Mesenchymal stem cell (in vitro differentiated cells and primary cell): ENCODE results near the gene ARHGAP1.

ENCODE experiments used
- DNase-seq: peaks from one replicate; pipeline ENCODE4 v3.0.0-alpha.2; 2013
- H2AFZ ChIP-seq: one replicate; pipeline ENCODE4 v1.6.1; 2013; ENCODE audit warnings: low read depth, mild to moderate bottlenecking, control low read depth, inconsistent platforms, low read length, moderate library complexity
- H2AK5ac ChIP-seq: 2 replicates; pipeline ENCODE4 v1.6.1; 2013; ENCODE audit warnings: low read length, moderate library complexity, mild to moderate bottlenecking, inconsistent platforms; ENCODE audit not compliant: severe bottlenecking
- H2BK120ac ChIP-seq: one replicate; pipeline ENCODE4 v1.6.1; 2013; ENCODE audit warnings: low read depth, mild to moderate bottlenecking, inconsistent platforms, low read length, moderate library complexity
- H2BK12ac ChIP-seq, 2 experiments: one replicate each; pipeline ENCODE4 v1.6.1; 2013; ENCODE audit warnings: inconsistent platforms in 2 of 2, low read length in 2 of 2, mild to moderate bottlenecking in 2 of 2, moderate library complexity in 2 of 2, control low read depth in 1 of 2
- H2BK15ac ChIP-seq: one replicate; pipeline ENCODE4 v1.6.1; 2013; ENCODE audit warnings: mild to moderate bottlenecking, low read depth, inconsistent platforms; ENCODE audit not compliant: poor library complexity, severe bottlenecking
- H2BK5ac ChIP-seq: 2 replicates; pipeline ENCODE4 v1.6.1; 2013; ENCODE audit warnings: low read depth, mild to moderate bottlenecking, low read length, control low read depth, inconsistent platforms; ENCODE audit not compliant: poor library complexity, severe bottlenecking
- H3K14ac ChIP-seq, 2 experiments: one replicate each; pipeline ENCODE4 v1.6.1; 2013; ENCODE audit warnings: inconsistent platforms in 2 of 2, low read length in 2 of 2, control low read depth in 1 of 2, mild to moderate bottlenecking in 1 of 2, moderate library complexity in 1 of 2
- H3K18ac ChIP-seq, 2 experiments: one replicate each; pipeline ENCODE4 v1.6.1; 2013; ENCODE audit warnings: inconsistent platforms in 2 of 2, low read length in 2 of 2, control low read depth in 1 of 2, low read depth in 1 of 2, mild to moderate bottlenecking in 1 of 2
- H3K23ac ChIP-seq, 2 experiments: one replicate each; pipeline ENCODE4 v1.6.1; 2013; ENCODE audit warnings: inconsistent platforms in 2 of 2, low read length in 2 of 2, mild to moderate bottlenecking in 2 of 2, moderate library complexity in 2 of 2, control low read depth in 1 of 2
- H3K27ac ChIP-seq: 2 replicates; pipeline ENCODE4 v1.5.1; 2013; ENCODE audit warnings: mild to moderate bottlenecking, moderate library complexity, low read length, control low read depth, inconsistent platforms; ENCODE audit not compliant: poor library complexity, severe bottlenecking
- H3K27me3 ChIP-seq, 2 experiments: 2 replicates each; pipeline versions ENCODE4 v1.6.1 to v1.7.0; 2013; ENCODE audit warnings: low read length in 2 of 2, mild to moderate bottlenecking in 2 of 2, moderate library complexity in 2 of 2, control low read depth in 1 of 2, inconsistent platforms in 1 of 2; ENCODE audit not compliant: control insufficient read depth in 1 of 2, insufficient read depth in 1 of 2
- H3K36me3 ChIP-seq, 2 experiments: 2 replicates each; pipeline versions ENCODE4 v1.6.1 to v1.7.0; 2013; ENCODE audit warnings: low read length in 2 of 2, control low read depth in 1 of 2, inconsistent platforms in 1 of 2, low read depth in 1 of 2, mild to moderate bottlenecking in 1 of 2; ENCODE audit not compliant: insufficient read depth in 2 of 2, control insufficient read depth in 1 of 2
- H3K4ac ChIP-seq, 2 experiments: one replicate each; pipeline ENCODE4 v1.6.1; 2013; ENCODE audit warnings: inconsistent platforms in 2 of 2, low read length in 2 of 2, mild to moderate bottlenecking in 2 of 2, moderate library complexity in 2 of 2, control low read depth in 1 of 2, low read depth in 1 of 2
- H3K4me1 ChIP-seq: 2 replicates; pipeline ENCODE4 v1.6.1; 2013; ENCODE audit warnings: low read depth, low read length, control low read depth; ENCODE audit not compliant: control insufficient read depth, insufficient read depth
- H3K4me2 ChIP-seq: 2 replicates; pipeline ENCODE4 v1.6.1; 2013; ENCODE audit warnings: low read length, mild to moderate bottlenecking, inconsistent platforms; ENCODE audit not compliant: poor library complexity, severe bottlenecking
- H3K4me3 ChIP-seq, 2 experiments: 2 replicates each; pipeline versions ENCODE4 v1.5.1 to v1.7.0; 2013; ENCODE audit warnings: low read length in 2 of 2, mild to moderate bottlenecking in 2 of 2, control low read depth in 1 of 2, low read depth in 1 of 2; ENCODE audit not compliant: insufficient read depth in 1 of 2
- H3K79me1 ChIP-seq: replicated peaks from 2 replicates; pipeline ENCODE4 v1.6.1; 2013; ENCODE audit warnings: mild to moderate bottlenecking, control low read depth, low read length, inconsistent platforms; ENCODE audit not compliant: poor library complexity, severe bottlenecking
- H3K9ac ChIP-seq: 2 replicates; pipeline ENCODE4 v1.7.0; 2013; ENCODE audit warnings: mild to moderate bottlenecking, low read length, moderate library complexity
- H3K9me3 ChIP-seq: 2 replicates; pipeline ENCODE4 v1.7.0; 2013; ENCODE audit warnings: mild to moderate bottlenecking, low read length; ENCODE audit not compliant: control insufficient read depth
- H4K8ac ChIP-seq: one replicate; pipeline ENCODE4 v1.6.1; 2013; ENCODE audit warnings: inconsistent platforms, mild to moderate bottlenecking, low read length, moderate library complexity
- H4K91ac ChIP-seq: one replicate; pipeline ENCODE4 v1.6.1; 2013; ENCODE audit warnings: mild to moderate bottlenecking, low read length, inconsistent platforms
- WGBS: methylation state at CpG from one replicate; pipeline ENCODE4 v1.1.7; 2013; ENCODE audit warnings: mixed read lengths; 5-methylcytosine and 5-hydroxymethylcytosine counted together

The ARHGAP1 gene

GRCh38 chr11:46737699-46738098, 37.3 kb upstream of the ARHGAP1 start:
- Histone ChIP-seq H3K4me3 (no peak overlapping the region), H2BK120ac (no peak overlapping the region), H3K79me1 (peaks cover 3% of the 10 kb centered on the region), H3K36me3 (peaks cover 22 to 23% of the 10 kb centered on the region in 2 experiments), H2AFZ (no peak overlapping the region), H3K4me2 (no peak overlapping the region), H2BK5ac (no peak overlapping the region), H3K4me1 (no peaks in the 10 kb centered on the region), H2AK5ac (no peak overlapping the region), H3K14ac (no peak overlapping the region), H3K9ac (no peak overlapping the region), H2BK12ac (no peak overlapping the region), H3K18ac (no peak overlapping the region), H3K9me3 (no peaks in the 10 kb centered on the region), H3K23ac (no peak overlapping the region), H4K91ac (no peak overlapping the region), H3K4ac (no peak overlapping the region), H4K8ac (no peak overlapping the region), H2BK15ac (no peak overlapping the region), H3K27ac (no peak overlapping the region), H3K27me3 (no peaks in the 10 kb centered on the region)
- WGBS = 98% methylated on average over 11 of the region's 11 CpGs
- no peak for DNase-seq

- H3K27ac ChIP-seq = no peak overlapping the region
- H2AFZ ChIP-seq = no peak overlapping the region
- no peak overlapping the region for H3K4me2 ChIP-seq
- H2BK15ac ChIP-seq = no peak overlapping the region
- peaks cover 13 to 14% of the 10 kb centered on the region in 2 experiments for H3K36me3 ChIP-seq
- H3K27me3 ChIP-seq = no peaks in the 10 kb centered on the region
- no peaks in the 10 kb centered on the region for H3K9me3 ChIP-seq
- no peak overlapping the region for H3K4ac ChIP-seq
- 97% methylated on average over 4 of the region's 5 CpGs for WGBS
- no peak overlapping the region for H3K23ac ChIP-seq
- H2AK5ac ChIP-seq = no peak overlapping the region
- no peak for DNase-seq
- H2BK120ac ChIP-seq = no peak overlapping the region
- H3K4me3 ChIP-seq = no peak overlapping the region
- H3K4me1 ChIP-seq = no peaks in the 10 kb centered on the region
- H4K91ac ChIP-seq = no peak overlapping the region
- no peak overlapping the region for H2BK5ac ChIP-seq
- peaks cover 1% of the 10 kb centered on the region for H3K79me1 ChIP-seq
- H3K14ac ChIP-seq = no peak overlapping the region
- H3K9ac ChIP-seq = no peak overlapping the region
- H2BK12ac ChIP-seq = no peak overlapping the region
- H3K18ac ChIP-seq = no peak overlapping the region
- no peak overlapping the region for H4K8ac ChIP-seq
Observed at GRCh38 chr11:46736615-46737014, 36.2 kb upstream of the ARHGAP1 start.

GRCh38 chr11:46736146-46736545, 35.7 kb upstream of the ARHGAP1 start:
- Histone ChIP-seq H3K14ac (no peak overlapping the region), H4K8ac (no peak overlapping the region), H3K79me1 (peaks cover under 1% of the 10 kb centered on the region), H2AFZ (no peak overlapping the region), H2BK15ac (no peak overlapping the region), H3K27ac (no peak overlapping the region), H4K91ac (no peak overlapping the region), H3K4ac (no peak overlapping the region), H3K9ac (no peak overlapping the region), H2AK5ac (no peak overlapping the region), H2BK12ac (no peak overlapping the region), H3K4me1 (no peaks in the 10 kb centered on the region), H3K4me3 (no peak overlapping the region), H3K36me3 (peaks cover 8 to 9% of the 10 kb centered on the region in 2 experiments), H2BK120ac (no peak overlapping the region), H3K9me3 (no peaks in the 10 kb centered on the region), H2BK5ac (no peak overlapping the region), H3K4me2 (no peak overlapping the region), H3K27me3 (no peaks in the 10 kb centered on the region), H3K18ac (no peak overlapping the region), H3K23ac (no peak overlapping the region)
- 93% methylated on average over 5 of the region's 7 CpGs for WGBS
- no peak for DNase-seq

- 63% methylated on average over 1 of the region's 1 CpG for WGBS
- Histone ChIP-seq H3K14ac (no peak overlapping the region), H3K27me3 (no peaks in the 10 kb centered on the region), H3K9ac (no peak overlapping the region), H3K9me3 (no peaks in the 10 kb centered on the region), H3K4me2 (no peak overlapping the region), H2AK5ac (no peak overlapping the region), H3K4me3 (no peak overlapping the region), H2BK15ac (no peak overlapping the region), H3K27ac (no peak overlapping the region), H3K36me3 (no peaks in the 10 kb centered on the region), H3K18ac (no peak overlapping the region), H2BK5ac (no peak overlapping the region), H3K23ac (no peak overlapping the region), H3K4me1 (peaks cover 5% of the 10 kb centered on the region), H4K8ac (no peak overlapping the region), H2AFZ (no peak overlapping the region), H3K79me1 (no peaks in the 10 kb centered on the region), H2BK120ac (no peak overlapping the region), H3K4ac (no peak overlapping the region), H4K91ac (no peak overlapping the region), H2BK12ac (no peak overlapping the region)
- DNase-seq = no peak
Observed at GRCh38 chr11:46733234-46733633, 32.8 kb upstream of the ARHGAP1 start.
